ENCODE measurements around the gene TAS2R4. TPM values are rescaled to one million over a fixed set of nuclear protein-coding genes. Genes with fewer than 3 reads are reported as not detected.

TAS2R4 gene
- polyA plus RNA-seq (2013, experiment 1 of 4): 0.59 TPM
- polyA plus RNA-seq (2013, experiment 2 of 4): 0.82 TPM
- polyA plus RNA-seq (2013, experiment 3 of 4): 0.32 TPM
- 0.61 TPM for polyA plus RNA-seq (2013, experiment 4 of 4)

DNA sequence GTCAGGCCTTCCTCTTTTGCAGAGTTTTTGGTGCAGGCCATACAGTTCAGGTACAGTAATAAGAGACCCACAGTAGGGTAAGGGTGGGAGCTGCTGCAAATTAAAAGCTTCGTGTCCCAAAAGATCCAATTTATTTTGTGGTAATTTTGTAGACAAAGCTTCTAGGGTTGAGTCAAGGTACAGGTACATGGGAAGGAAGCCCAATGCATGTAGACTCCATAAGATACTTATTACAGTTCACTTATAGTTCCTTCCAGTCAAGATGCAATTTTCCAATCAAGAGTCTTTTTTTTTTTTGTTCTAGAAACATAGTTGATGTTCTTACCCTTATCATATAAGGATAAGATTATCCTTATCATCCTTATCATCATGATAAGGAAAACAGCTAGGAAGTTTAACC, at the start of gene TAS2R4:
TAS2R4 (plus strand) TSS at position 301 of the 400 bp plus-strand sequence. CDS start 1,815 bp downstream, outside the sequence.
- no peak within 1 kb of the TSS for H3K4me3 ChIP-seq (ENCODE audit: insufficient read depth, low read depth, low read length)

DNA sequence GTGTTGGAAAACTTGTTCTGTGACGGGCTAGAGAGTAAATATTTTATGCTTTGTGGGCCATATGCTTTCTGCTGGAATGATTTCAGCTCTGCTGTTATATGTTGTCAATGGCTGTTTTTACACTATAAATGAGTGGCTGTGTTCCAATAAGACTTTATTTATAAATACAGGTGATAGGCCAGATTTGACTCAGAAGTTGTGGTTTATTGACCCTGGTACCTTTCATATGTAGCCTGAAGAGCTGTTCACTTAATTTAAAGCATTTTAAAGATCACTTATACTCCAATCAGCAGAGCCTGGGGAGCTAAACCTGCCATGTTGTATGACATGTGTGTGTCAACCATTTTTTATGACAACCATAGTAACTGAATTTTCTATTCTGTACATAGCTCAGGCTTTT, 47.5 kb upstream of the TAS2R4 start:
- no peaks in the 10 kb centered on the region for H3K36me3 ChIP-seq (ENCODE audit: control insufficient read depth, insufficient read depth, low read length)

More for the DNA sequence above, at the start of gene TAS2R4:
- H3K9me3 ChIP-seq (ENCODE audit: control insufficient read depth, low read length): no peaks in the 10 kb centered on the region
- no peaks in the 10 kb centered on the region for H3K4me1 ChIP-seq (ENCODE audit: control insufficient read depth, insufficient read depth, low read length)
- H3K36me3 ChIP-seq (ENCODE audit: control insufficient read depth, insufficient read depth, low read length): peaks cover 15% of the 10 kb centered on the region
- 84 to 94% methylated on average over 1 of the region's 1 CpG for WGBS, 2 experiments
- no peaks in the 10 kb centered on the region for H3K27me3 ChIP-seq (ENCODE audit: control insufficient read depth, insufficient read depth, low read length, poor library complexity, severe bottlenecking)
- no peak within 1 kb of the TSS for H3K27ac ChIP-seq (ENCODE audit: insufficient read depth, low read depth, low read length, poor library complexity, severe bottlenecking)

DNA sequence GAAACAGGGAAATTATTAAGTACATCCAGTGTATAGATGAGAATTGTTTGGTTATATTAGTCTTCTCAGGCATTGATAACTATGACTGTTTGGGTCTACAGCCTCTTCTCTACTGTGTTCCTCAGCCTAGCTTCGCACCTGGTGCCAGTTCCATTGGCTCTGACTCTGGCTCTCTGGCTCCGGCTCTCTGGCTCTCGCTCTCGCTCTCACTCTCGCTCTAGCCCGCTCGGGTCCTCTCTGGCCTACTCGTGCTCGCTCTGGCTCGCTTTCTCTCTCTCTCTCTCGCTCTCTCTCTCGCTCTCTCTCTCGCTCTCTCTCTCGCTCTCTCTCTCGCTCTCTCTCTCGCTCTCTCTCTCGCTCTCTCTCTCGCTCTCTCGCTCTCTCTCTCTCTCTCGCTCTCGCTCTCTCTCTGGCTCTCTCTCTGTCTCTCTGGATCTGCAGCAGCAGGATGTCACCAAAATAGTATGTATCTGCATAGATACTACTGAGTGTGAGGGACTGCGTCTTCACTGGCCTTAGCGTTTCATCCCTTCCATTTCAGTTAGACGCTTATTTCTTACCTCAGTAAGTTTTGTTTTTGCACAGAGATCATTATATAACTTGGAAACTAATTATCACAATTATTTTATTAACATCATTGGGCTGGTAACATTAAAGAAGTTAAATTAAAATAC, 44.9 kb upstream of the TAS2R4 start:
- H3K4me1 ChIP-seq (ENCODE audit: control insufficient read depth, insufficient read depth, low read length): no peaks in the 10 kb centered on the region
- no peak overlapping the region for H3K27ac ChIP-seq (ENCODE audit: insufficient read depth, low read depth, low read length, poor library complexity, severe bottlenecking)
- H3K36me3 ChIP-seq (ENCODE audit: control insufficient read depth, insufficient read depth, low read length): no peaks in the 10 kb centered on the region
- WGBS, 2 experiments: 80 to 84% methylated on average over 13 to 20 of the region's 24 CpGs
- H3K27me3 ChIP-seq (ENCODE audit: control insufficient read depth, insufficient read depth, low read length, poor library complexity, severe bottlenecking): no peaks in the 10 kb centered on the region
- no peak overlapping the region for H3K4me3 ChIP-seq (ENCODE audit: insufficient read depth, low read depth, low read length)
- H3K9me3 ChIP-seq (ENCODE audit: control insufficient read depth, low read length): no peaks in the 10 kb centered on the region

More for the DNA sequence above, 47.5 kb upstream of the TAS2R4 start:
- WGBS, 2 experiments: 83 to 97% methylated on average over 1 of the region's 1 CpG
- H3K9me3 ChIP-seq (ENCODE audit: control insufficient read depth, low read length): no peaks in the 10 kb centered on the region
- H3K4me1 ChIP-seq (ENCODE audit: control insufficient read depth, insufficient read depth, low read length): no peaks in the 10 kb centered on the region
- no peaks in the 10 kb centered on the region for H3K27me3 ChIP-seq (ENCODE audit: control insufficient read depth, insufficient read depth, low read length, poor library complexity, severe bottlenecking)
- H3K4me3 ChIP-seq (ENCODE audit: insufficient read depth, low read depth, low read length): no peak overlapping the region
- H3K27ac ChIP-seq (ENCODE audit: insufficient read depth, low read depth, low read length, poor library complexity, severe bottlenecking): no peak overlapping the region

DNA sequence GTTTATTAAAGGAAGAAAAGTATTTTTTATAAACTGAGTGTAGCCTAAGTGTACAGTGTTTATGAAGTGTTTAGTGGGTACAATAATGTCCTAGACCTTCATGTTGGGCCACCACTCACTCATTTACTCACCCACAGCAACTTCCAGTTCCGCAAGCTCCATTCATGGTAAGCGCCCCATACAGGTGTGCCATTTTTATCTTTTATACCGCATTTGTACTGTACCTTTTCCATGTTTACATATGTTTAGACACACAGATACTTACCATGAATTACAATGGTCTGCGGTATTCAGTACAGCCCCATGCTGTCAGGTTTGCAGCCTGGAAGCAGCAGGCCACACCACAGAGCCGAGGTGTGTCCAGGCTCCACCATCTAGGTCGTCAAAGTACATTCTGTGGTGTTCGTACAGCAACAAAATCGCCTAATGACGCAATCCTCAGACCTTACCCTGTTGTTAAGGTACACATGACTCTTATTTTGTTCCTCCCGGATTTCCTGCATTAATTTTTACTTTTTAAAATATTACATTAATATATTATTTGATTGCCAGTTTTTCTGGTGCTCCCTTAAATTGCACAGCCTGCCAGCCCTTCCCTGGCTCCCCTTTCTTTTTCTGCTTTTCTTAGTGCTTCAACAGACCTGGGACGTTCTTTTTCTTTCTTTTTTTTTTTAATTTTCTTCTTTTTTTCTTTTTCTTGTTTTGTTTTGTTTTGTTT, 39.2 kb upstream of the TAS2R4 start:
- Histone ChIP-seq H3K9me3 (ENCODE audit: control insufficient read depth, low read length) (no peaks in the 10 kb centered on the region), H3K4me3 (ENCODE audit: insufficient read depth, low read depth, low read length) (peak overlapping the region; percentile 83), H3K36me3 (ENCODE audit: control insufficient read depth, insufficient read depth, low read length) (peaks cover 7% of the 10 kb centered on the region), H3K27ac (ENCODE audit: insufficient read depth, low read depth, low read length, poor library complexity, severe bottlenecking) (no peak overlapping the region), H3K4me1 (ENCODE audit: control insufficient read depth, insufficient read depth, low read length) (peaks cover 9% of the 10 kb centered on the region), H3K27me3 (ENCODE audit: control insufficient read depth, insufficient read depth, low read length, poor library complexity, severe bottlenecking) (no peaks in the 10 kb centered on the region)
- 93 to 95% methylated on average over 10 of the region's 11 CpGs for WGBS, 2 experiments

- WGBS, 2 experiments: 14 to 15% methylated on average over 46 of the region's 46 CpGs
- no peaks in the 10 kb centered on the region for H3K9me3 ChIP-seq (ENCODE audit: control insufficient read depth, low read length)
- H3K36me3 ChIP-seq (ENCODE audit: control insufficient read depth, insufficient read depth, low read length): peaks cover 11% of the 10 kb centered on the region
- peak within 1 kb of the TSS; percentile 83 for H3K4me3 ChIP-seq (ENCODE audit: insufficient read depth, low read depth, low read length)
- H3K27ac ChIP-seq (ENCODE audit: insufficient read depth, low read depth, low read length, poor library complexity, severe bottlenecking): no peak within 1 kb of the TSS
- H3K4me1 ChIP-seq (ENCODE audit: control insufficient read depth, insufficient read depth, low read length): peaks cover 9% of the 10 kb centered on the region
- H3K27me3 ChIP-seq (ENCODE audit: control insufficient read depth, insufficient read depth, low read length, poor library complexity, severe bottlenecking): no peaks in the 10 kb centered on the region
Observed at GRCh38 chr7:141737836-141738591, 38.5 kb upstream of the TAS2R4 start, which contains the start of gene SSBP1. SSBP1 (plus strand) TSS chr7:141738358; CDS start chr7:141739167, 809 bp downstream.

GRCh38 chr7:141738592-141739013, 37.9 kb upstream of the TAS2R4 start:
- Histone ChIP-seq H3K27me3 (ENCODE audit: control insufficient read depth, insufficient read depth, low read length, poor library complexity, severe bottlenecking) (no peaks in the 10 kb centered on the region), H3K36me3 (ENCODE audit: control insufficient read depth, insufficient read depth, low read length) (peaks cover 17% of the 10 kb centered on the region), H3K4me1 (ENCODE audit: control insufficient read depth, insufficient read depth, low read length) (peaks cover 9% of the 10 kb centered on the region), H3K4me3 (ENCODE audit: insufficient read depth, low read depth, low read length) (peak overlapping the region; percentile 83), H3K9me3 (ENCODE audit: control insufficient read depth, low read length) (no peaks in the 10 kb centered on the region), H3K27ac (ENCODE audit: insufficient read depth, low read depth, low read length, poor library complexity, severe bottlenecking) (no peak overlapping the region)
- WGBS, 2 experiments: 1% methylated on average over 6 of the region's 6 CpGs

DNA sequence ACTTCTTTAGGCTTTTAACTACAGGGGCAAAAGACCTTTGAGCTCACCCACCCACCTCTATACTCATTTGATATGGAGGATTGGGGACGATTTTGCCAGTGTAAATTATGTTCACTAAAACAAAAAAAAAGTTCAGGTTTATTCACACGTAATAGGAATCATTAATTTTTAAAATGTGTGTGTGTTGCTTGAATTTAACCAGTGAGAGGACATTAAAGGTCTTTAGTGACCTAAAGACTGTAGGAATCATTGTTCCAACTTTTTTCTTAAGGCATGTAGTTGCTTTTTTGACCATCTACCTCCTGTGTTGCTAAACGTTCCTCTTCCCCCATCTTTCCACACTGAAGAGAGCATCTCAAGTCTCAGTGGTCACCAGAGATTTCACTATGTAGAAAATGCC, 37.2 kb upstream of the TAS2R4 start:
- Histone ChIP-seq H3K36me3 (ENCODE audit: control insufficient read depth, insufficient read depth, low read length) (peaks cover 24% of the 10 kb centered on the region), H3K4me3 (ENCODE audit: insufficient read depth, low read depth, low read length) (peak overlapping the region; percentile 83), H3K27ac (ENCODE audit: insufficient read depth, low read depth, low read length, poor library complexity, severe bottlenecking) (no peak overlapping the region), H3K27me3 (ENCODE audit: control insufficient read depth, insufficient read depth, low read length, poor library complexity, severe bottlenecking) (no peaks in the 10 kb centered on the region), H3K4me1 (ENCODE audit: control insufficient read depth, insufficient read depth, low read length) (peaks cover 9% of the 10 kb centered on the region), H3K9me3 (ENCODE audit: control insufficient read depth, low read length) (no peaks in the 10 kb centered on the region)
- WGBS, 2 experiments: 89 to 93% methylated on average over 2 to 3 of the region's 3 CpGs

DNA sequence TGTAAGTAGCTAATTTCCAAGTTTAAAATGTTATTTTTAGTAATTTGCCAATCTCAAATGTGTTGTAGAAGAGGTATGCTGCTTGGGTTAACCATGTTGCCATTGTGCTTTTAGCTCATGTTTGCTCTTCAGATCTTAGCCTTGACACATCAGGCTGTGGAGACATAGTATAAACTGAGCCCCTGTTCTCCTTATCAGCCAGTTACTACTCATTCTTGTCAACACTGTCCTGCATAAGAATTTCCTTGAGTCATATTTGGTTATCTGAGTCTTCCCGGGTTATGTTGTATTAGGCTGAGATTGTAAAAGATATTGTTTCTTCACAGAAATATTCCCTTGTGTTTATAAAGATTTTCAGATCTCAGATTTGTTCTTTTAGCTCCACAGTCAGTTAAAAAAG, 34.2 kb upstream of the TAS2R4 start:
- Histone ChIP-seq H3K4me3 (ENCODE audit: insufficient read depth, low read depth, low read length) (no peak overlapping the region), H3K27ac (ENCODE audit: insufficient read depth, low read depth, low read length, poor library complexity, severe bottlenecking) (no peak overlapping the region)
- 100% methylated on average over 1 of the region's 1 CpG; no CpG with 5 or more reads in 1 of the 2 experiments for WGBS, 2 experiments

DNA sequence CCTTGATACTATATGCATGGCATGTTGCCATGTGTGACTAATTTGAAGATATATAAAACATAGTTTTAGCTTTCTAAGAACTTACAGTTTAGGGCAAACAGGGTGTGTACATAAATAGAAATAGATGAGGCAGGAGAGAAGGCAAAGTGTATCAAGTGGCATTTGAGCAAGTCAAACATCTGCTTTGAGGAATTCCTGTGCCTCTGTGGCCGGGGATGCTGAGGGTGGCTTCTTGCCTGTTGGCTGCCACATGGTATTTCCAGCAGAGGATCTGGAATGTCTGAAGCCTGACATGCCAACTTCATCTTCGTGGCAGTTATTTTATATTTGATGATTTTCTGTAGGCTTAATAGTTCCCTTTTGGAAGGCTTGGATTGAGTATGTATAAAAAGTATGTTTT, 32.3 kb upstream of the TAS2R4 start:
- Histone ChIP-seq H3K4me1 (ENCODE audit: control insufficient read depth, insufficient read depth, low read length) (peaks cover 6% of the 10 kb centered on the region), H3K36me3 (ENCODE audit: control insufficient read depth, insufficient read depth, low read length) (peaks cover 56% of the 10 kb centered on the region), H3K27me3 (ENCODE audit: control insufficient read depth, insufficient read depth, low read length, poor library complexity, severe bottlenecking) (no peaks in the 10 kb centered on the region), H3K27ac (ENCODE audit: insufficient read depth, low read depth, low read length, poor library complexity, severe bottlenecking) (no peak overlapping the region), H3K4me3 (ENCODE audit: insufficient read depth, low read depth, low read length) (no peak overlapping the region), H3K9me3 (ENCODE audit: control insufficient read depth, low read length) (no peaks in the 10 kb centered on the region)
- 93 to 95% methylated on average over 2 of the region's 2 CpGs for WGBS, 2 experiments

More for the DNA sequence above, 34.2 kb upstream of the TAS2R4 start:
- Histone ChIP-seq H3K9me3 (ENCODE audit: control insufficient read depth, low read length) (no peaks in the 10 kb centered on the region), H3K27me3 (ENCODE audit: control insufficient read depth, insufficient read depth, low read length, poor library complexity, severe bottlenecking) (no peaks in the 10 kb centered on the region), H3K4me1 (ENCODE audit: control insufficient read depth, insufficient read depth, low read length) (peaks cover 9% of the 10 kb centered on the region), H3K36me3 (ENCODE audit: control insufficient read depth, insufficient read depth, low read length) (peaks cover 47% of the 10 kb centered on the region)

Data from ectodermal cell (in vitro differentiated cells).